ENCODE data around the gene WDR27. TPM values are rescaled to one million over a fixed set of nuclear protein-coding genes. Genes with fewer than 3 reads are reported as not detected.

WDR27 gene
- total RNA-seq, 3 donors from 2014 or later (not counting 1 experiment from before 2014, with no cell fraction given), result 12.7 to 31.0 (median 25.3) TPM

GRCh38 chr6:169452869-169453620, 248.8 kb downstream of the WDR27 start:
- peaks cover 6 to 13% of the 10 kb centered on the region in 2 donors for H3K27me3 Mint-ChIP-seq (ENCODE audit: low read depth in 2 of 2)
- Histone ChIP-seq H3K4me3 (ENCODE audit: low read length) (no peak overlapping the region), H3K4me1 (ENCODE audit: control insufficient read depth, insufficient read depth, low read length) (no peaks in the 10 kb centered on the region), H3K9me3 (ENCODE audit: control insufficient read depth, insufficient read depth, low read length) (peaks cover 3% of the 10 kb centered on the region), H3K36me3 (ENCODE audit: control insufficient read depth, insufficient read depth, low read length) (no peaks in the 10 kb centered on the region), H3K27me3 (ENCODE audit: control insufficient read depth, insufficient read depth, low read length) (no peaks in the 10 kb centered on the region), H3K27ac (ENCODE audit: low read length) (no peak overlapping the region)
- H3K4me3 Mint-ChIP-seq, result no peak overlapping the region
- intact Hi-C loops (cut with micrococcal nuclease), result no loop called here
- WGBS (ENCODE audit: insufficient coverage), result 90% methylated on average over 11 of the region's 11 CpGs
- no peak for TF ChIP-seq CTCF (IDR thresholded peaks at IDR 0.05)
- no peaks in the 10 kb centered on the region for H3K36me3 Mint-ChIP-seq
- no peaks in the 10 kb centered on the region for H3K9me3 Mint-ChIP-seq
- DNase-seq (no peak), ATAC-seq (no peak)
- H3K4me1 Mint-ChIP-seq, result no peaks in the 10 kb centered on the region
- no peak overlapping the region for H3K27ac Mint-ChIP-seq

GRCh38 chr6:169452117-169452868, 249.5 kb downstream of the WDR27 start:
- H3K36me3 ChIP-seq (ENCODE audit: control insufficient read depth, insufficient read depth, low read length), result no peaks in the 10 kb centered on the region
- H3K27me3 Mint-ChIP-seq (ENCODE audit: low read depth in 2 of 2), result peaks cover 6 to 13% of the 10 kb centered on the region in 2 donors
- H3K27ac Mint-ChIP-seq, result no peak overlapping the region
- ATAC-seq (no peak), DNase-seq (no peak)
- H3K4me3 Mint-ChIP-seq, result no peak overlapping the region
- no peaks in the 10 kb centered on the region for H3K27me3 ChIP-seq (ENCODE audit: control insufficient read depth, insufficient read depth, low read length)
- H3K9me3 ChIP-seq (ENCODE audit: control insufficient read depth, insufficient read depth, low read length), result peaks cover 3% of the 10 kb centered on the region
- H3K36me3 Mint-ChIP-seq, result no peaks in the 10 kb centered on the region
- intact Hi-C loops (cut with micrococcal nuclease), result no loop called here
- H3K27ac ChIP-seq (ENCODE audit: low read length), result no peak overlapping the region
- 96% methylated on average over 36 of the region's 36 CpGs for WGBS (ENCODE audit: insufficient coverage)
- H3K9me3 Mint-ChIP-seq, result no peaks in the 10 kb centered on the region
- H3K4me3 ChIP-seq (ENCODE audit: low read length), result no peak overlapping the region
- H3K4me1 ChIP-seq (ENCODE audit: control insufficient read depth, insufficient read depth, low read length), result no peaks in the 10 kb centered on the region
- H3K4me1 Mint-ChIP-seq, result no peaks in the 10 kb centered on the region
- no peak for TF ChIP-seq CTCF (IDR thresholded peaks at IDR 0.05)

GRCh38 chr6:169451065-169451838, 250.6 kb downstream of the WDR27 start:
- intact Hi-C loops (cut with micrococcal nuclease), result no loop called here
- no peaks in the 10 kb centered on the region for H3K4me1 Mint-ChIP-seq
- H3K4me3 Mint-ChIP-seq, result no peak overlapping the region
- H3K9me3 Mint-ChIP-seq, result no peaks in the 10 kb centered on the region
- Histone ChIP-seq H3K4me3 (ENCODE audit: low read length) (no peak overlapping the region), H3K27me3 (ENCODE audit: control insufficient read depth, insufficient read depth, low read length) (no peaks in the 10 kb centered on the region), H3K27ac (ENCODE audit: low read length) (no peak overlapping the region), H3K36me3 (ENCODE audit: control insufficient read depth, insufficient read depth, low read length) (no peaks in the 10 kb centered on the region), H3K4me1 (ENCODE audit: control insufficient read depth, insufficient read depth, low read length) (no peaks in the 10 kb centered on the region), H3K9me3 (ENCODE audit: control insufficient read depth, insufficient read depth, low read length) (no peaks in the 10 kb centered on the region)
- H3K27me3 Mint-ChIP-seq (ENCODE audit: low read depth in 2 of 2), result peaks cover 6 to 13% of the 10 kb centered on the region in 2 donors
- DNase-seq (no peak), ATAC-seq (no peak)
- no peaks in the 10 kb centered on the region for H3K36me3 Mint-ChIP-seq
- no peak for TF ChIP-seq CTCF (IDR thresholded peaks at IDR 0.05)
- WGBS (ENCODE audit: insufficient coverage), result 93% methylated on average over 10 of the region's 14 CpGs
- H3K27ac Mint-ChIP-seq, result no peak overlapping the region

All from natural killer cell (primary cell).